Stimulated activated CD8-positive, alpha-beta memory T cell treated with anti-CD3 and anti-CD28 coated beads, Interleukin-15, amount 100 ng/mL, for 24 hours (primary cell): ENCODE measurements around the gene N4BP2.
"Not testable (repeated sequence)": the region's sequence is repeated elsewhere in the genome, so short reads cannot be mapped to it uniquely, and the experiment has no call there.

Source experiments
- DNase-seq: peaks from one replicate; pipeline ENCODE4 v3.0.0-alpha.2; 2020; ENCODE audit warnings: low read depth

N4BP2 gene

GRCh38 chr4:40087799-40088366 lies 31.2 kb downstream of the N4BP2 start:
- no peak for DNase-seq

- DNase-seq: not testable (repeated sequence)
These were observed 36.8 kb downstream of the N4BP2 start for GRCh38 chr4:40093400-40093799.

GRCh38 chr4:40099010-40099409 lies 42.4 kb downstream of the N4BP2 start:
- DNase-seq: no peak

GRCh38 chr4:40107150-40107549 lies 50.5 kb downstream of the N4BP2 start:
- DNase-seq: not testable (repeated sequence)

- DNase-seq: no peak
These were observed 55.6 kb downstream of the N4BP2 start for GRCh38 chr4:40112027-40112792.

- no peak for DNase-seq
These were observed 57.6 kb downstream of the N4BP2 start for GRCh38 chr4:40114206-40114605.

GRCh38 chr4:40118861-40119260 lies 62.2 kb downstream of the N4BP2 start:
- no peak for DNase-seq

GRCh38 chr4:40119344-40119743 lies 62.7 kb downstream of the N4BP2 start:
- DNase-seq: no peak

- DNase-seq: no peak
These were observed 64.9 kb downstream of the N4BP2 start for GRCh38 chr4:40121515-40121914.

- DNase-seq: no peak
These were observed 66.3 kb downstream of the N4BP2 start for GRCh38 chr4:40122941-40123340.

- DNase-seq: no peak
These were observed 68.0 kb downstream of the N4BP2 start for GRCh38 chr4:40124690-40125089.

- DNase-seq: no peak
These were observed 73.9 kb downstream of the N4BP2 start for GRCh38 chr4:40130401-40131036.

- no peak for DNase-seq
These were observed 76.2 kb downstream of the N4BP2 start for GRCh38 chr4:40132816-40133215.

- DNase-seq: no peak
These were observed 77.7 kb downstream of the N4BP2 start for GRCh38 chr4:40134206-40134917.

GRCh38 chr4:40136202-40136601 lies 79.6 kb downstream of the N4BP2 start:
- DNase-seq: not testable (repeated sequence)

GRCh38 chr4:40140196-40140595 lies 83.5 kb downstream of the N4BP2 start:
- no peak for DNase-seq

- DNase-seq: not testable (repeated sequence)
These were observed 83.9 kb downstream of the N4BP2 start for GRCh38 chr4:40140597-40140996.

- DNase-seq: no peak
These were observed 87.4 kb downstream of the N4BP2 start for GRCh38 chr4:40143926-40144508.

- DNase-seq: no peak
These were observed 88.1 kb downstream of the N4BP2 start for GRCh38 chr4:40144716-40145115.

- not testable (repeated sequence) for DNase-seq
These were observed 90.8 kb downstream of the N4BP2 start for GRCh38 chr4:40147490-40147889.

GRCh38 chr4:40149960-40150385 lies 93.3 kb downstream of the N4BP2 start:
- no peak for DNase-seq

- DNase-seq: no peak
These were observed 94.3 kb downstream of the N4BP2 start for GRCh38 chr4:40150932-40151331.
